K562 (cell line): Measurements from ENCODE around the gene MICAL1. TPM values are rescaled to one million over a fixed set of nuclear protein-coding genes. Genes with fewer than 3 reads are reported as not detected.

Experiments
- ATAC-seq: fragments of 200-7000 bp; cut with Tn5 transposase; 3 replicates; pipeline ENCODE4 v1.9.1; 2020; ENCODE audit warnings: moderate library complexity
- BruUV-seq: library from RNA; stranded (reverse); fragments of 400-500 nt; replicated peaks from 2 replicates; lab custom pipeline; 2021; lab: Mats Ljungman, UMichigan
- CTCF ChIA-PET: fragments of 300-600 bp; formaldehyde crosslinking; extraction: SDS; loops from one replicate; lab custom pipeline; 2021; ENCODE audit warnings: low intra/inter-chr PET ratio; lab: Yijun Ruan, JAX
- POLR2A ChIA-PET: fragments of 300-600, 350-650 bp; sonication (Branson Sonifier 250); formaldehyde crosslinking; extraction: SDS; loops from one replicate; lab custom pipeline; 2021; ENCODE audit warnings: antibody characterized with exemption, inconsistent platforms; lab: Yijun Ruan, JAX
- DNase-seq, 4 experiments: peaks; one replicate each; pipeline versions ENCODE4 v3.0.0 to v3.0.0-alpha.2; 2011 to 2018; ENCODE audit warnings: low spot score in 3 of 4, mixed read lengths in 3 of 4; ENCODE audit errors: extremely low read depth in 1 of 4
- FAIRE-seq: peaks from 2 replicates; lab custom pipeline; 2011; peaks lifted over from hg19 to GRCh38; lab: Jason Lieb, UNC
- H2AFZ ChIP-seq: 2 replicates; pipeline ENCODE4 v1.6.0; 2011; ENCODE audit warnings: low read depth, low read length, control low read depth, inconsistent platforms
- H3K27ac ChIP-seq: fragments of 200-600 bp; 3 replicates; pipeline ENCODE4 v1.8.0; 2011; ENCODE audit warnings: low read depth, mild to moderate bottlenecking, control low read depth, inconsistent platforms, low read length, moderate library complexity, mixed read lengths; ENCODE audit errors: extremely low read depth
- H3K27me3 ChIP-seq, 2 experiments: fragments of 300-600 bp in 1 of 2; 2 replicates in 1 of 2; 3 replicates in 1 of 2; pipeline versions ENCODE4 v1.6.0 to v1.8.0; 2011; ENCODE audit warnings: inconsistent platforms in 2 of 2, low read length in 2 of 2, mild to moderate bottlenecking in 1 of 2, mixed read lengths in 1 of 2, moderate library complexity in 1 of 2; ENCODE audit not compliant: control insufficient read depth in 2 of 2, insufficient read depth in 2 of 2
- H3K36me3 ChIP-seq: fragments of 300-600 bp; 3 replicates; pipeline ENCODE4 v1.8.0; 2011; ENCODE audit warnings: mild to moderate bottlenecking, low read length, inconsistent platforms; ENCODE audit not compliant: control insufficient read depth, insufficient read depth
- H3K4me1 ChIP-seq, 2 experiments: fragments of 200-600 bp in 1 of 2; replicated peaks in 1 of 2; 2 replicates in 1 of 2; 3 replicates in 1 of 2; pipeline versions ENCODE4 v1.5.1 to v1.8.0; 2011; ENCODE audit warnings: inconsistent platforms in 2 of 2, low read length in 2 of 2, mild to moderate bottlenecking in 1 of 2, mixed read lengths in 1 of 2, moderate library complexity in 1 of 2; ENCODE audit not compliant: control insufficient read depth in 2 of 2, insufficient read depth in 2 of 2
- H3K4me2 ChIP-seq: 2 replicates; pipeline ENCODE4 v1.6.1; 2011; ENCODE audit warnings: low read length, control low read depth, inconsistent platforms, mixed read lengths; ENCODE audit not compliant: insufficient read depth
- H3K4me3 ChIP-seq: fragments of 200-600 bp; sonication (generic), shearing (Covaris generic); 2 replicates; pipeline ENCODE4 v1.5.1; 2016; ENCODE audit warnings: control low read depth, inconsistent platforms
- H3K79me2 ChIP-seq: fragments of 200-600 bp; 3 replicates; pipeline ENCODE4 v1.8.0; 2011; ENCODE audit warnings: low read length, inconsistent platforms; ENCODE audit not compliant: control insufficient read depth, insufficient read depth
- H3K9ac ChIP-seq, 2 experiments: 2 replicates each; pipeline versions ENCODE4 v1.6.0 to v1.6.1; 2011; ENCODE audit warnings: low read depth in 2 of 2, low read length in 2 of 2, control low read depth in 1 of 2, inconsistent platforms in 1 of 2, mild to moderate bottlenecking in 1 of 2, mixed read lengths in 1 of 2; ENCODE audit not compliant: insufficient read depth in 1 of 2
- H3K9me1 ChIP-seq: one replicate; pipeline ENCODE4 v1.6.0; 2011; ENCODE audit warnings: inconsistent platforms, mild to moderate bottlenecking, low read length, moderate library complexity; ENCODE audit not compliant: control insufficient read depth, insufficient read depth
- H3K9me3 ChIP-seq: replicated peaks from 2 replicates; pipeline ENCODE4 v1.5.1; 2011; ENCODE audit warnings: low read depth, low read length, inconsistent platforms; ENCODE audit not compliant: control insufficient read depth, insufficient read depth
- H4K20me1 ChIP-seq: replicated peaks from 2 replicates; pipeline ENCODE4 v1.6.1; 2011; ENCODE audit warnings: low read length, inconsistent platforms, mixed read lengths; ENCODE audit not compliant: control insufficient read depth, insufficient read depth
- CC2D1A ChIP-seq: fragments of 450-650 bp; IDR thresholded peaks from 2 replicates; pipeline ENCODE4 v1.6.1; 2017; ENCODE audit warnings: mild to moderate bottlenecking
- CEBPG ChIP-seq, 3 experiments: fragments of 200-800 bp in 1 of 3; sonication (Bioruptor generic) in 1 of 3; sonication (generic) in 1 of 3; formaldehyde crosslinking in 1 of 3; IDR thresholded peaks in 2 of 3; conservative IDR thresholded peaks in 1 of 3; 2 replicates each; pipeline versions ENCODE4 v1.6.1 to v1.8.0; 2016 to 2022; ENCODE audit warnings: missing compliant biosample characterization in 2 of 3, missing genetic modification characterization in 2 of 3, mild to moderate bottlenecking in 1 of 3, missing genetic modification reagents in 1 of 3
- FIP1L1 ChIP-seq: fragments of 200-400 bp; formaldehyde crosslinking; IDR thresholded peaks from 2 replicates; pipeline ENCODE4 v1.6.1; 2018; ENCODE audit warnings: mild to moderate bottlenecking, low read depth, low read length; ENCODE audit not compliant: poor library complexity, severe bottlenecking
- ILK ChIP-seq: fragments of 450-650 bp; IDR thresholded peaks from 2 replicates; pipeline ENCODE4 v1.6.1; 2016; ENCODE audit warnings: missing genetic modification characterization, low read depth, mild to moderate bottlenecking, missing compliant biosample characterization, moderate library complexity, borderline replicate concordance
- JUND ChIP-seq, 2 experiments: IDR thresholded peaks; 2 replicates in 1 of 2; 3 replicates in 1 of 2; pipeline ENCODE4 v1.6.1; 2011; ENCODE audit warnings: borderline replicate concordance in 2 of 2, low read depth in 2 of 2, low read length in 2 of 2, improper control_type of control experiment in 1 of 2, missing biosample characterization in 1 of 2, missing genetic modification characterization in 1 of 2, missing genetic modification reagents in 1 of 2
- RAD21 ChIP-seq, 2 experiments: fragments of 250-450 bp in 1 of 2; fragments of 450-650 bp in 1 of 2; sonication (Bioruptor Pico) in 1 of 2; formaldehyde crosslinking in 1 of 2; IDR thresholded peaks in 1 of 2; conservative IDR thresholded peaks in 1 of 2; 2 replicates each; pipeline versions ENCODE4 v1.4.0 to v1.8.0; 2020 to 2022; ENCODE audit warnings: mild to moderate bottlenecking in 2 of 2, moderate library complexity in 1 of 2
- RB1 ChIP-seq: fragments of 450-650 bp; IDR thresholded peaks from 2 replicates; pipeline ENCODE4 v1.6.1; 2017; ENCODE audit warnings: low read depth, mild to moderate bottlenecking
- SMC3 ChIP-seq: conservative IDR thresholded peaks from 2 replicates; pipeline ENCODE4 v1.6.1; 2011; ENCODE audit warnings: low read depth, low read length, improper control_type of control experiment; ENCODE audit not compliant: insufficient read depth
- WGBS: fragments of 100-300 bp; shearing (Covaris generic); methylation state at CpG from one replicate; pipeline ENCODE4 v1.1.6; 2016; ENCODE audit warnings: low coverage, mixed read lengths; ENCODE audit not compliant: insufficient coverage; ENCODE audit errors: missing lambda C conversion rate; 5-methylcytosine and 5-hydroxymethylcytosine counted together
- in situ Hi-C: fragments of 300-500 bp; cut with MboI; formaldehyde crosslinking; loops from 4 replicates; pipeline ENCODE4 v1.15.0; 2018; ENCODE audit warnings: inconsistent platforms, mixed read lengths
- intact Hi-C: fragments of 100-400 bp; cut with micrococcal nuclease; formaldehyde crosslinking; loops from 2 replicates; pipeline ENCODE4 v1.14.2; 2022
- polyA plus RNA-seq, 8 experiments: library from polyadenylated mRNA; depleted of rRNA in 4 of 8; stranded (reverse) in 5 of 8; unstranded in 3 of 8; fragments of >200 nt; fragmentation: Nextera tagmentation in 2 of 8; fragmentation: Illumina TruSeq in 1 of 8; extraction: Ambion mirVana in 2 of 8; extraction: Trizol in 1 of 8; gene quantifications; 2 replicates each; pipeline versions ENCODE4 v1.2.1 to v1.2.3, GENCODE V29; 2011 to 2014; ENCODE audit warnings: inconsistent platforms in 1 of 8, missing spikeins in 1 of 8
- total RNA-seq, 7 experiments: library from RNA; depleted of rRNA in 6 of 7; stranded (reverse); fragments of >200 nt in 6 of 7; fragmentation: Illumina TruSeq in 2 of 7; extraction: Trizol in 2 of 7; gene quantifications; 2 replicates each; pipeline versions ENCODE4 v1.2.1 to v1.2.3, GENCODE V29; 2011 to 2021; ENCODE audit warnings: low replicate concordance in 1 of 7
- TF ChIP-seq, protein P1 (sequence below): IDR thresholded peaks from 2 replicates; pipeline ENCODE4 v1.6.1; 2012; ENCODE audit warnings: low read depth, low read length, improper control_type of control experiment, borderline replicate concordance
- TF ChIP-seq, protein P2 (sequence below): fragments of 200-400 bp; formaldehyde crosslinking; IDR thresholded peaks from 2 replicates; pipeline ENCODE4 v1.6.1; 2017; ENCODE audit warnings: mild to moderate bottlenecking, low read depth, low read length, moderate library complexity
- TF ChIP-seq, protein P3 (sequence below), 3 experiments: IDR thresholded peaks in 2 of 3; conservative IDR thresholded peaks in 1 of 3; 2 replicates each; pipeline ENCODE4 v1.5.1; 2011 to 2012; ENCODE audit warnings: low read length in 3 of 3, mild to moderate bottlenecking in 3 of 3, control low read depth in 2 of 3, improper control_type of control experiment in 1 of 3, inconsistent platforms in 1 of 3, low read depth in 1 of 3, mixed read lengths in 1 of 3, moderate library complexity in 1 of 3; ENCODE audit not compliant: insufficient read depth in 2 of 3

The MICAL1 gene
- total and polyA plus RNA-seq, 9 of the 15 experiments (the other 6 are each of a cell fraction or from before 2014, with no cell fraction given) = 0.07 to 15.2 (median 7.0) TPM

DNA sequence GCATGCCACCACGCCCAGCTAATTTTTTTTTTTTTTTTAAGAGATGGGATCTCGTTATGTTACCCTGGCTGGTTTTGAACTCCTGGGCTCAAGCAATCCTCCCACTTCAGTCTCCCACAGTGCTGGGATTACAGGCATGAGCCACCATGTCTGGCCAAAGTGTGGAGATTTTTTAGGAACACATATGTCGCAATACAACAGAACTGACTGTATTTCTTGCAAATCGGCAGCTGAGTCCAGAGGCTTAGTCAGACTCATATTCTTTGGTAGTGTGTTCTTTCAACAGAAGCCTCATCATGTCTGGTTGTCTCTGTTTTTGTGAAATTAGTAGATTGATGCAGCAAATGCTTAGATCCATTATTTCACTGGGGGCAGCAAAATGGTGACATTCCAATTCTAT lies 49.4 kb downstream of the MICAL1 start (continued):
- TF ChIP-seq CEBPG (CRISPR knock-in tag; IDR thresholded peaks at IDR 0.05) (peak; percentile 62), CEBPG (tag; conservative IDR thresholded peaks at IDR 0.05 in 1 of 2, IDR thresholded peaks at IDR 0.05 in 1 of 2) (peak; percentile 76 to 84), ILK (tag) (no peak)

DNA sequence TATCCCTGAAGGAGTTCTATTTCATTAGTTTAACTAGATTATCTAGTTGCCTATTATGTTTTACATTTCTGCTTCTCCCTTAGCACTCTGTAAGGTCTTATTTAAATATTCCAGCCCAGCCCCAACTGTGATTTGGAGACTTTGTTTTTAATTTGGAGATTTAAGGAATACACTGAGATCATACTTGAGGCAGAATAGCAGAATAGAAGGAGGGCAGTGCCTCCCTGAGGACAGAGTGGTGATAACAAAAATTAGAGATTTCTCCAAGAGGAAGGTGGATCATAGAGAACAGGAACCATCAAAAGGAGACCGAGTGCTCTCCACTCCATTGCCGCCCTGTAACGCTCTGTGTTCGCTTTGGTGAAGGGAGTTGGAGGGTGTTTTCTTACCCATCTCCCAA lies 58.6 kb downstream of the MICAL1 start:
- BruUV-seq = no TSS peak
- TF ChIP-seq RAD21 (CRISPR knock-in tag; conservative IDR thresholded peaks at IDR 0.05 in 1 of 2, IDR thresholded peaks at IDR 0.05 in 1 of 2) = peak; percentile 79 to 84
- 0 out of 2 replicates have a peak, but pooled peaks have one; percentile 28 for TF ChIP-seq CC2D1A
- TF ChIP-seq, protein P1, sequence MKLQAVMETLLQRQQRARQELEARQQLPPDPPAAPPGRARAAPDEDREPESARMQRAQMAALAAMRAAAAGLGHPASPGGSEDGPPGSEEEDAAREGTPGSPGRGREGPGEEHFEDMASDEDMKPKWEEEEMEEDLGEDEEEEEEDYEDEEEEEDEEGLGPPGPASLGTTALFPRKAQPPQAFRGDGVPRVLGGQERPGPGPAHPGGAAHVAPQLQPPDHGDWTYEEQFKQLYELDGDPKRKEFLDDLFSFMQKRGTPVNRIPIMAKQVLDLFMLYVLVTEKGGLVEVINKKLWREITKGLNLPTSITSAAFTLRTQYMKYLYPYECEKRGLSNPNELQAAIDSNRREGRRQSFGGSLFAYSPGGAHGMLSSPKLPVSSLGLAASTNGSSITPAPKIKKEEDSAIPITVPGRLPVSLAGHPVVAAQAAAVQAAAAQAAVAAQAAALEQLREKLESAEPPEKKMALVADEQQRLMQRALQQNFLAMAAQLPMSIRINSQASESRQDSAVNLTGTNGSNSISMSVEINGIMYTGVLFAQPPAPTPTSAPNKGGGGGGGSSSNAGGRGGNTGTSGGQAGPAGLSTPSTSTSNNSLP = peak; percentile 24; the same call in 1 of the 2 replicates
- TF ChIP-seq SMC3 = 0 out of 2 replicates have a peak, but pooled peaks have one; percentile 31
- TF ChIP-seq JUND (IDR thresholded peaks at IDR 0.05; ENCODE audit: borderline replicate concordance, low read depth, low read length) = peak; percentile 16; the same call in 1 of the 2 replicates
- peak; percentile 25; the same call in 2 of the 3 replicates for TF ChIP-seq JUND (tag; IDR thresholded peaks at IDR 0.05; ENCODE audit: borderline replicate concordance, low read depth, low read length)
- TF ChIP-seq, protein P2, sequence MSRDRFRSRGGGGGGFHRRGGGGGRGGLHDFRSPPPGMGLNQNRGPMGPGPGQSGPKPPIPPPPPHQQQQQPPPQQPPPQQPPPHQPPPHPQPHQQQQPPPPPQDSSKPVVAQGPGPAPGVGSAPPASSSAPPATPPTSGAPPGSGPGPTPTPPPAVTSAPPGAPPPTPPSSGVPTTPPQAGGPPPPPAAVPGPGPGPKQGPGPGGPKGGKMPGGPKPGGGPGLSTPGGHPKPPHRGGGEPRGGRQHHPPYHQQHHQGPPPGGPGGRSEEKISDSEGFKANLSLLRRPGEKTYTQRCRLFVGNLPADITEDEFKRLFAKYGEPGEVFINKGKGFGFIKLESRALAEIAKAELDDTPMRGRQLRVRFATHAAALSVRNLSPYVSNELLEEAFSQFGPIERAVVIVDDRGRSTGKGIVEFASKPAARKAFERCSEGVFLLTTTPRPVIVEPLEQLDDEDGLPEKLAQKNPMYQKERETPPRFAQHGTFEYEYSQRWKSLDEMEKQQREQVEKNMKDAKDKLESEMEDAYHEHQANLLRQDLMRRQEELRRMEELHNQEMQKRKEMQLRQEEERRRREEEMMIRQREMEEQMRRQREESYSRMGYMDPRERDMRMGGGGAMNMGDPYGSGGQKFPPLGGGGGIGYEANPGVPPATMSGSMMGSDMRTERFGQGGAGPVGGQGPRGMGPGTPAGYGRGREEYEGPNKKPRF = no peak
- no peak for TF ChIP-seq FIP1L1
- TF ChIP-seq, protein P3, sequence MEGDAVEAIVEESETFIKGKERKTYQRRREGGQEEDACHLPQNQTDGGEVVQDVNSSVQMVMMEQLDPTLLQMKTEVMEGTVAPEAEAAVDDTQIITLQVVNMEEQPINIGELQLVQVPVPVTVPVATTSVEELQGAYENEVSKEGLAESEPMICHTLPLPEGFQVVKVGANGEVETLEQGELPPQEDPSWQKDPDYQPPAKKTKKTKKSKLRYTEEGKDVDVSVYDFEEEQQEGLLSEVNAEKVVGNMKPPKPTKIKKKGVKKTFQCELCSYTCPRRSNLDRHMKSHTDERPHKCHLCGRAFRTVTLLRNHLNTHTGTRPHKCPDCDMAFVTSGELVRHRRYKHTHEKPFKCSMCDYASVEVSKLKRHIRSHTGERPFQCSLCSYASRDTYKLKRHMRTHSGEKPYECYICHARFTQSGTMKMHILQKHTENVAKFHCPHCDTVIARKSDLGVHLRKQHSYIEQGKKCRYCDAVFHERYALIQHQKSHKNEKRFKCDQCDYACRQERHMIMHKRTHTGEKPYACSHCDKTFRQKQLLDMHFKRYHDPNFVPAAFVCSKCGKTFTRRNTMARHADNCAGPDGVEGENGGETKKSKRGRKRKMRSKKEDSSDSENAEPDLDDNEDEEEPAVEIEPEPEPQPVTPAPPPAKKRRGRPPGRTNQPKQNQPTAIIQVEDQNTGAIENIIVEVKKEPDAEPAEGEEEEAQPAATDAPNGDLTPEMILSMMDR (IDR thresholded peaks at IDR 0.05 in 2 of 3, conservative IDR thresholded peaks at IDR 0.05 in 1 of 3; ENCODE audit: insufficient read depth in 2 of 3, low read depth in 1 of 3, low read length in 3 of 3) = peak; percentile 32 to 72 (median 50); a peak in 4 of 6 replicates
- TF ChIP-seq RB1 = peak; percentile 21; the same call in 1 of the 2 replicates

More for the DNA sequence above, 58.6 kb downstream of the MICAL1 start:
- ChIA-PET POLR2A (interaction anchor here (0.7 kb wide), 1 partner anchor 14 kb away, joined by 4 read pairs; the partner anchor contains the start of gene CD164), CTCF (interaction anchor here (1.2 to 2.7 kb wide), 2 partner anchors 209 to 854 kb away, joined by 4 to 23 read pairs; no protein-coding TSS in a partner anchor)
- no peaks in the 10 kb centered on the region for H3K9me1 ChIP-seq
- peak overlapping the region; percentile 38 for H3K4me2 ChIP-seq
- FAIRE-seq = peak; percentile 26
- no peaks in the 10 kb centered on the region for H3K36me3 ChIP-seq
- ATAC-seq = peak; percentile 86
- no peak overlapping the region for H3K9ac ChIP-seq
- H4K20me1 ChIP-seq = no peaks in the 10 kb centered on the region
- H2AFZ ChIP-seq = peak overlapping the region; percentile 73
- in situ Hi-C loops = no loop called here
- peak in 3 of 4 experiments; percentile 27 to 48 (median 31) for DNase-seq
- no peaks in the 10 kb centered on the region; a peak in 1 of 5 replicates for H3K27me3 ChIP-seq
- H3K27ac ChIP-seq = no peak overlapping the region
- intact Hi-C loops = loop anchor here (1.0 to 10.0 kb wide), 3 partner anchors 209 to 482 kb away; no protein-coding TSS in a partner anchor
- no peak overlapping the region for H3K4me3 ChIP-seq
- WGBS = 3% methylated on average over 4 of the region's 4 CpGs
- H3K9me3 ChIP-seq = no peaks in the 10 kb centered on the region
- no peaks in the 10 kb centered on the region for H3K79me2 ChIP-seq
- peaks cover 0 to 3% of the 10 kb centered on the region in 2 experiments; a peak in 4 of 5 replicates for H3K4me1 ChIP-seq
